ENCODE measurements around the gene INCENP.

INCENP gene

GRCh38 chr11:62137276-62137861 lies 13.6 kb downstream of the INCENP start:
- no peak for TF ChIP-seq CTCF (IDR thresholded peaks at IDR 0.05; ENCODE audit: insufficient read depth, low read length, poor library complexity, severe bottlenecking)
- TF ChIP-seq EZH2phosphoT487 (conservative IDR thresholded peaks at IDR 0.05; ENCODE audit: low read length), result no peak
- Histone ChIP-seq H3K79me2 (ENCODE audit: insufficient read depth, low read length) (peaks cover 58% of the 10 kb centered on the region), H3K9ac (ENCODE audit: low read length) (no peak overlapping the region), H3K9me2 (replicated peaks; ENCODE audit: insufficient read depth, low read length) (no peaks in the 10 kb centered on the region), H2AFZ (ENCODE audit: low read depth, low read length, severe bottlenecking) (no peak overlapping the region), H3K27ac (ENCODE audit: low read depth, low read length) (no peak overlapping the region), H3K4me3 (ENCODE audit: insufficient read depth, low read length, poor library complexity, severe bottlenecking) (no peak overlapping the region), H3F3A (ENCODE audit: insufficient read depth) (no peaks in the 10 kb centered on the region), H4K20me1 (ENCODE audit: low read depth, low read length) (no peaks in the 10 kb centered on the region; the same call in 1 of the 2 replicates), H3K9me3 (ENCODE audit: insufficient read depth, low read length) (no peaks in the 10 kb centered on the region), H3K27me3 (ENCODE audit: low read length) (no peaks in the 10 kb centered on the region), H3K36me3 (ENCODE audit: low read length) (no peaks in the 10 kb centered on the region; the same call in 1 of the 2 replicates), H3K4me2 (ENCODE audit: low read depth, low read length, poor library complexity, severe bottlenecking) (no peak overlapping the region)

GRCh38 chr11:62137881-62138629 lies 14.2 kb downstream of the INCENP start:
- Histone ChIP-seq H3K9me3 (ENCODE audit: insufficient read depth, low read length) (no peaks in the 10 kb centered on the region), H3K27me3 (ENCODE audit: low read length) (no peaks in the 10 kb centered on the region), H3K9me2 (replicated peaks; ENCODE audit: insufficient read depth, low read length) (no peaks in the 10 kb centered on the region), H2AFZ (ENCODE audit: low read depth, low read length, severe bottlenecking) (no peak overlapping the region), H3K79me2 (ENCODE audit: insufficient read depth, low read length) (peaks cover 51% of the 10 kb centered on the region), H3K4me3 (ENCODE audit: insufficient read depth, low read length, poor library complexity, severe bottlenecking) (no peak overlapping the region), H3K9ac (ENCODE audit: low read length) (no peak overlapping the region), H3K4me2 (ENCODE audit: low read depth, low read length, poor library complexity, severe bottlenecking) (no peak overlapping the region), H3K36me3 (ENCODE audit: low read length) (no peaks in the 10 kb centered on the region; the same call in 1 of the 2 replicates), H3K27ac (ENCODE audit: low read depth, low read length) (no peak overlapping the region), H4K20me1 (ENCODE audit: low read depth, low read length) (no peaks in the 10 kb centered on the region; the same call in 1 of the 2 replicates), H3F3A (ENCODE audit: insufficient read depth) (no peaks in the 10 kb centered on the region)
- no peak for TF ChIP-seq EZH2phosphoT487 (conservative IDR thresholded peaks at IDR 0.05; ENCODE audit: low read length)
- no peak for TF ChIP-seq CTCF (IDR thresholded peaks at IDR 0.05; ENCODE audit: insufficient read depth, low read length, poor library complexity, severe bottlenecking)

- no peaks in the 10 kb centered on the region; the same call in 1 of the 2 replicates for H3K36me3 ChIP-seq (ENCODE audit: low read length)
- H4K20me1 ChIP-seq (ENCODE audit: low read depth, low read length), result no peaks in the 10 kb centered on the region; the same call in 1 of the 2 replicates
- H2AFZ ChIP-seq (ENCODE audit: low read depth, low read length, severe bottlenecking), result no peak overlapping the region
Measured at GRCh38 chr11:62138630-62139425, 15.0 kb downstream of the INCENP start.

More at GRCh38 chr11:62138630-62139425, 15.0 kb downstream of the INCENP start:
- Histone ChIP-seq H3K79me2 (ENCODE audit: insufficient read depth, low read length) (peaks cover 43% of the 10 kb centered on the region), H3K9ac (ENCODE audit: low read length) (no peak overlapping the region), H3K9me2 (replicated peaks; ENCODE audit: insufficient read depth, low read length) (no peaks in the 10 kb centered on the region), H3K27ac (ENCODE audit: low read depth, low read length) (no peak overlapping the region), H3K4me3 (ENCODE audit: insufficient read depth, low read length, poor library complexity, severe bottlenecking) (no peak overlapping the region), H3K9me3 (ENCODE audit: insufficient read depth, low read length) (no peaks in the 10 kb centered on the region), H3K27me3 (ENCODE audit: low read length) (no peaks in the 10 kb centered on the region), H3F3A (ENCODE audit: insufficient read depth) (no peaks in the 10 kb centered on the region), H3K4me2 (ENCODE audit: low read depth, low read length, poor library complexity, severe bottlenecking) (no peak overlapping the region)
- TF ChIP-seq EZH2phosphoT487 (conservative IDR thresholded peaks at IDR 0.05; ENCODE audit: low read length), result no peak
- no peak for TF ChIP-seq CTCF (IDR thresholded peaks at IDR 0.05; ENCODE audit: insufficient read depth, low read length, poor library complexity, severe bottlenecking)
